PFSK-1 (cell line): ENCODE results near the gene HGS.

Source experiments
- FOXP2 ChIP-seq: optimal IDR thresholded peaks from 2 replicates; pipeline ENCODE3; 2011; ENCODE audit warnings: borderline replicate concordance, control low read depth, inconsistent platforms; ENCODE audit not compliant: insufficient read depth; ENCODE audit errors: extremely low read length, extremely low read depth
- POLR2AphosphoS5 ChIP-seq: IDR thresholded peaks from 2 replicates; pipeline ENCODE4 v1.6.1; 2012; ENCODE audit warnings: low read depth, mild to moderate bottlenecking, control low read depth, low read length, moderate library complexity
- SIN3A ChIP-seq: IDR thresholded peaks from 2 replicates; pipeline ENCODE4 v1.6.1; 2012; ENCODE audit warnings: mild to moderate bottlenecking, low read length, moderate library complexity, borderline replicate concordance; ENCODE audit not compliant: insufficient read depth
- TAF1 ChIP-seq: IDR thresholded peaks from 2 replicates; pipeline ENCODE4 v1.6.1; 2012; ENCODE audit warnings: low read length, control low read depth, borderline replicate concordance; ENCODE audit not compliant: insufficient read depth
- TF ChIP-seq, protein P1 (sequence below), 2 experiments: IDR thresholded peaks; 2 replicates each; pipeline versions ENCODE4 v1.6.1 to v1.8.0; 2011 to 2012; ENCODE audit warnings: low read depth in 2 of 2, low read length in 2 of 2, control low read depth in 1 of 2, inconsistent platforms in 1 of 2, mild to moderate bottlenecking in 1 of 2, moderate library complexity in 1 of 2; ENCODE audit not compliant: insufficient read depth in 1 of 2

HGS gene

DNA sequence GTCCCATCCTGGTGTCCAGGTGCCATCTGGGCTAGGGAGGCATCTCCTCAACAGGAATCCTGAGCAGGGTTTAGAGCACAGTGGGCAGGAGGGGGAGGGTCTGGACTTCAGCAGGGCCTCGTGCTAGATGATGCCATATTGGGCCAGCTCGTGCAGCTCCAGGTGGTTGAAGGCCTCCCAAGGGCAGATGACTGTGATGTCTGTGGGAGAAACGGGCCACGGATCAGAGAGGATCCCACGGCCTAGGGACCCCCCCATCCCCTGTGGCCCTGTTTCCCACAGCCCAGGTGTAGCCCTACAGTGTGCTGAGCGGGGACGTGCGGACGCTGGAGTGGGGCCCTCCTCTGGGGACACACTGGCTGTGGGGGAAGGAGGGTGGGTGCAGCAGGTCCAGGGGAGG is 32.9 kb upstream of the HGS start:
- TF ChIP-seq SIN3A (no peak), FOXP2 (no peak), POLR2AphosphoS5 (no peak), TAF1 (no peak)
- TF ChIP-seq, protein P1, sequence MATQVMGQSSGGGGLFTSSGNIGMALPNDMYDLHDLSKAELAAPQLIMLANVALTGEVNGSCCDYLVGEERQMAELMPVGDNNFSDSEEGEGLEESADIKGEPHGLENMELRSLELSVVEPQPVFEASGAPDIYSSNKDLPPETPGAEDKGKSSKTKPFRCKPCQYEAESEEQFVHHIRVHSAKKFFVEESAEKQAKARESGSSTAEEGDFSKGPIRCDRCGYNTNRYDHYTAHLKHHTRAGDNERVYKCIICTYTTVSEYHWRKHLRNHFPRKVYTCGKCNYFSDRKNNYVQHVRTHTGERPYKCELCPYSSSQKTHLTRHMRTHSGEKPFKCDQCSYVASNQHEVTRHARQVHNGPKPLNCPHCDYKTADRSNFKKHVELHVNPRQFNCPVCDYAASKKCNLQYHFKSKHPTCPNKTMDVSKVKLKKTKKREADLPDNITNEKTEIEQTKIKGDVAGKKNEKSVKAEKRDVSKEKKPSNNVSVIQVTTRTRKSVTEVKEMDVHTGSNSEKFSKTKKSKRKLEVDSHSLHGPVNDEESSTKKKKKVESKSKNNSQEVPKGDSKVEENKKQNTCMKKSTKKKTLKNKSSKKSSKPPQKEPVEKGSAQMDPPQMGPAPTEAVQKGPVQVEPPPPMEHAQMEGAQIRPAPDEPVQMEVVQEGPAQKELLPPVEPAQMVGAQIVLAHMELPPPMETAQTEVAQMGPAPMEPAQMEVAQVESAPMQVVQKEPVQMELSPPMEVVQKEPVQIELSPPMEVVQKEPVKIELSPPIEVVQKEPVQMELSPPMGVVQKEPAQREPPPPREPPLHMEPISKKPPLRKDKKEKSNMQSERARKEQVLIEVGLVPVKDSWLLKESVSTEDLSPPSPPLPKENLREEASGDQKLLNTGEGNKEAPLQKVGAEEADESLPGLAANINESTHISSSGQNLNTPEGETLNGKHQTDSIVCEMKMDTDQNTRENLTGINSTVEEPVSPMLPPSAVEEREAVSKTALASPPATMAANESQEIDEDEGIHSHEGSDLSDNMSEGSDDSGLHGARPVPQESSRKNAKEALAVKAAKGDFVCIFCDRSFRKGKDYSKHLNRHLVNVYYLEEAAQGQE (IDR thresholded peaks at IDR 0.05; ENCODE audit: insufficient read depth in 1 of 2, low read depth in 2 of 2, low read length in 2 of 2), result no peak

DNA sequence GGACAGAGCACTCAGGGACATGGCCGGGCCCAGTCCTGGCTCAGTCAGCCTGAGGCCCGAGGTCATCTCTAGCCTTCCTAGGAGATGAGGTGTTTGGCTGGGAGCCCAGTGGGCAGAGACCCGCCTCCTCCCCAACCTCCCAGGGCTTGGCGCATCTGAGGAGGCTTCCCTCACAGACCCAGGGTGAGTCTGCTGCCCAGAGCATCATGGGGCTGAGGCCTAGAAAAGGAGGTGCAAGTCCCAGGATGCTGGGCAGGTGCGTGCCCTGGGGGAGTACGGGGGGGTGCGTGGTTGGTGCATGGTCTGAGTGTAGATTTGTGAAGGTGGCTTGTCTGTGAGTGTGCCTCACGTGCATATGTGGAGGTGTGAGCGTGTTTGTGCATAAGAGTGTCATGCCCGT is 32.1 kb upstream of the HGS start:
- no peak for TF ChIP-seq SIN3A
- TF ChIP-seq, protein P1 (IDR thresholded peaks at IDR 0.05; ENCODE audit: insufficient read depth in 1 of 2, low read depth in 2 of 2, low read length in 2 of 2), result no peak
- TF ChIP-seq FOXP2, result no peak
- no peak for TF ChIP-seq TAF1
- TF ChIP-seq POLR2AphosphoS5, result no peak

DNA sequence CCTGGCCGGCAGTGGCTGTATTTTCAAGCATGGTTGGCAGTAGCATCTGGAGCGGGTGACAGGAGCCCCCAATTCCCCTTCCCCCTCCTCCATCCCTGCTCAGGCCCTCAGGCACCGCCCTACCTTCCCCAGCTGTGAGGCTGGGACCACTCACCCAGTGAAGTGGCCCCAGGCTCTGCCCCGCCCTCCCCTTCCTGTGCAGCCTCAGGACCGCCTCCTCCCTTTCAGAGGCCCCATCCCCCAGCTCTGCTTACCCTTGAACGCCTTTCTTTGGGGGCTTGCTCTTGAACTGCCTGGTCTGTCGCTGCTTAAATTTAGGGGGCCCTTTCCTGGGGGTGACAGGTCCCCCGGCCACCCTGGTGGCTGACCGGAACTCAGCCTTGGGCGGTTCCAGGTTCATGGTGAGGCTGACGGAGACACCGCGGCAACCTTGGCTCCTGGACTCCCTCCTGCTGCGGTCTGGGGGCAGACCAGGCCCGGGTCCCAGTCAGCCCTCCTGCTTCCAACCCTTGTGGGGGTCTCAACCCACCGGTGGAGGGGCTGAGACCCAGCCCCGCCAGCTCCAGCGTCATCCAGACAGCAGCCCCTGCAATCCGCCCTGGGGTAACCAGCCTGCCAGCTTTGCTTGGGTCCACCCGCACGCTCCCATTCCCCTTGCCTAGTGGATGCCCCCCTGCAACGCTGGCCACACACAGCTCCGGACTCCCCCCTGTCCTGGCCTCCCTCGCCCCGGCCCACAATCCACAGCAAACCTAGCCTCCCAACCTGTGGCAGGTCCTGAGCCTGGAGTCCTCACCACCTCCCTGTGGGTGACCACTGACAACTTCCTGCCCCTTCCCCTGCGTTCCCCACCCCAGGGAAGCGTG is 30.7 kb upstream of the HGS start:
- TF ChIP-seq FOXP2 (no peak), SIN3A (no peak), POLR2AphosphoS5 (no peak), TAF1 (no peak)
- TF ChIP-seq, protein P1 (IDR thresholded peaks at IDR 0.05; ENCODE audit: insufficient read depth in 1 of 2, low read depth in 2 of 2, low read length in 2 of 2), result no peak

DNA sequence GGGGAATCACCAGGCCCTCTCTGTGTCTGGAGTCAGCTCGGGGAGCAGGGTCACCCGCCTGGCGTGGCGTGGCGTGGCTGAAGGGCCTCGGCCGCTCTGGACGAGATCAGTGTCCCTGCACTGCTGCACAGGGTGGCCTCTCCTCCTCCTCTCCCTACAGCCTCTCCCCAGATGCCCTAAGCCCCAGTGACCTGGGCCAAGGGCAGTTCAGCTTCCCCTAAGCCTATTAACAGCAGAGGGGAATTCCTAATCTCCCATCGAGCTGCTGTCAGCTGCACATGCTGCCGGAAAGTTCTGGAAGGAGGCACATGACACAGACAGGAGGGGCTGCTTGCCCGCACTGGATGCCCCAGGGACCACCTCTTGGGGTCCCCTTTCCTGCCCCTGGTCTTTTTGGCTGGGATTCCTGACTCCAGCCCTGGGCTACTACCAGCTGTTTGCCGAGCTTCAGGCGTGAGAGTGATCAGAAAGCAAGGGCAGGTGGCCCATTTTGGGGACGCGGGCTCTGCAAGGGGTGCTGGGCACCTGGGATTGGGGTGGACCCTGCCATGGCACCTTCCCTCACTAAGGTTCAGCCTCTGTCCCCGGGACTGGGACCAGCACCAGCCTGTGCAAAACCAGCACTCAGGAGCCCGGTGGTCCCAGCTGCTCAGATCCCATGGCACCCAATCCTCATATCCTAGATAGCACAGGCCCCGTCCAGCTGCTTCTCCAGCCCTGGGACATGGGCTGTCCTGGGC is 28.3 kb upstream of the HGS start:
- no peak for TF ChIP-seq FOXP2
- no peak for TF ChIP-seq SIN3A
- TF ChIP-seq TAF1, result no peak
- TF ChIP-seq, protein P1 (IDR thresholded peaks at IDR 0.05; ENCODE audit: insufficient read depth in 1 of 2, low read depth in 2 of 2, low read length in 2 of 2), result no peak
- TF ChIP-seq POLR2AphosphoS5, result no peak
